K562 (cell line): Measurements from ENCODE around the gene SPPL3. TPM values are rescaled to one million over a fixed set of nuclear protein-coding genes. Genes with fewer than 3 reads are reported as not detected.

Experiments
- CBX5 ChIP-seq: IDR thresholded peaks from 2 replicates; pipeline ENCODE4 v1.6.1; 2014; ENCODE audit warnings: low read depth, borderline replicate concordance
- CEBPB ChIP-seq: fragments of 450-650 bp; IDR thresholded peaks from 2 replicates; pipeline ENCODE4 v1.6.1; 2016; ENCODE audit warnings: missing genetic modification characterization, missing compliant biosample characterization
- ELF4 ChIP-seq: fragments of 450-650 bp; formaldehyde crosslinking; IDR thresholded peaks from 2 replicates; pipeline ENCODE4 v1.4.0; 2022; ENCODE audit warnings: missing genetic modification characterization
- FOS ChIP-seq: IDR thresholded peaks from 3 replicates; pipeline ENCODE4 v1.6.1; 2011; ENCODE audit not compliant: insufficient read length; ENCODE audit errors: extremely low read depth
- FOXK1 ChIP-seq: sonication (generic); formaldehyde crosslinking; IDR thresholded peaks from 2 replicates; pipeline ENCODE4 v1.8.0; 2022; ENCODE audit warnings: missing genetic modification reagents, mild to moderate bottlenecking, borderline replicate concordance
- HDAC3 ChIP-seq: fragments of 450-650 bp; IDR thresholded peaks from 2 replicates; pipeline ENCODE4 v1.6.1; 2018; ENCODE audit warnings: borderline replicate concordance, mild to moderate bottlenecking, moderate library complexity; ENCODE audit not compliant: partially characterized antibody
- PHB ChIP-seq: fragments of 250-450 bp; sonication (Bioruptor Pico); IDR thresholded peaks from 2 replicates; pipeline ENCODE4 v1.5.0; 2021
- POLR2A ChIP-seq: fragments of 450-650 bp; conservative IDR thresholded peaks from 2 replicates; pipeline ENCODE4 v1.6.1; 2016
- PRMT5 ChIP-seq: sonication (generic); formaldehyde crosslinking; IDR thresholded peaks from 2 replicates; pipeline ENCODE4 v1.5.0; 2020; ENCODE audit warnings: missing genetic modification reagents
- SIN3A ChIP-seq, 2 experiments: fragments of 150-350 bp in 1 of 2; IDR thresholded peaks; 2 replicates each; pipeline ENCODE4 v1.6.1; 2011 to 2016; ENCODE audit warnings: borderline replicate concordance in 2 of 2, low read depth in 2 of 2, low read length in 2 of 2, mild to moderate bottlenecking in 2 of 2, moderate library complexity in 2 of 2; ENCODE audit not compliant: control insufficient read depth in 1 of 2
- SUPT5H ChIP-seq: fragments of 450-650 bp; IDR thresholded peaks from 2 replicates; pipeline ENCODE4 v1.6.1; 2016
- ZC3H4 ChIP-seq: sonication (generic); formaldehyde crosslinking; IDR thresholded peaks from 2 replicates; pipeline ENCODE4 v1.9.0; 2021; ENCODE audit warnings: missing genetic modification reagents, borderline replicate concordance
- ZNF134 ChIP-seq: fragments of 250-450 bp; sonication (Bioruptor Pico); conservative IDR thresholded peaks from 2 replicates; pipeline ENCODE4 v1.4.0; 2020
- ZNF76 ChIP-seq: fragments of 250-450 bp; sonication (Bioruptor Pico); IDR thresholded peaks from 2 replicates; pipeline ENCODE4 v1.4.0; 2020; ENCODE audit warnings: mild to moderate bottlenecking, moderate library complexity, borderline replicate concordance
- polyA plus RNA-seq, 8 experiments: library from polyadenylated mRNA; depleted of rRNA in 4 of 8; stranded (reverse) in 5 of 8; unstranded in 3 of 8; fragments of >200 nt; fragmentation: Nextera tagmentation in 2 of 8; fragmentation: Illumina TruSeq in 1 of 8; extraction: Ambion mirVana in 2 of 8; extraction: Trizol in 1 of 8; gene quantifications; 2 replicates each; pipeline versions ENCODE4 v1.2.1 to v1.2.3, GENCODE V29; 2011 to 2014; ENCODE audit warnings: inconsistent platforms in 1 of 8, missing spikeins in 1 of 8
- total RNA-seq, 7 experiments: library from RNA; depleted of rRNA in 6 of 7; stranded (reverse); fragments of >200 nt in 6 of 7; fragmentation: Illumina TruSeq in 2 of 7; extraction: Trizol in 2 of 7; gene quantifications; 2 replicates each; pipeline versions ENCODE4 v1.2.1 to v1.2.3, GENCODE V29; 2011 to 2021; ENCODE audit warnings: low replicate concordance in 1 of 7
- TF ChIP-seq, protein P1 (sequence below): fragments of 150-350 bp; conservative IDR thresholded peaks from 2 replicates; pipeline ENCODE4 v1.6.1; 2014; ENCODE audit warnings: low read length
- TF ChIP-seq, protein P2 (sequence below), 2 experiments: fragments of 450-650 bp in 1 of 2; sonication (generic) in 1 of 2; formaldehyde crosslinking in 1 of 2; IDR thresholded peaks in 1 of 2; conservative IDR thresholded peaks in 1 of 2; 2 replicates each; pipeline versions ENCODE4 v1.6.1 to v1.8.1; 2016 to 2023; ENCODE audit warnings: mild to moderate bottlenecking in 2 of 2, moderate library complexity in 2 of 2, inconsistent platforms in 1 of 2, missing genetic modification reagents in 1 of 2
- TF ChIP-seq, protein P3 (sequence below): sonication (generic); formaldehyde crosslinking; IDR thresholded peaks from 2 replicates; pipeline ENCODE4 v1.8.1; 2023; ENCODE audit warnings: missing genetic modification reagents, mild to moderate bottlenecking, borderline replicate concordance
- TF ChIP-seq, protein P4 (sequence below): fragments of 200-800 bp; sonication (Bioruptor generic); IDR thresholded peaks from 2 replicates; pipeline ENCODE4 v1.6.1; 2017; ENCODE audit warnings: missing genetic modification characterization, missing compliant biosample characterization

SPPL3 gene
- total and polyA plus RNA-seq, 9 of the 15 experiments (the other 6 are each of a cell fraction or from before 2014, with no cell fraction given): 2.9 to 32.1 (median 7.1) TPM

DNA sequence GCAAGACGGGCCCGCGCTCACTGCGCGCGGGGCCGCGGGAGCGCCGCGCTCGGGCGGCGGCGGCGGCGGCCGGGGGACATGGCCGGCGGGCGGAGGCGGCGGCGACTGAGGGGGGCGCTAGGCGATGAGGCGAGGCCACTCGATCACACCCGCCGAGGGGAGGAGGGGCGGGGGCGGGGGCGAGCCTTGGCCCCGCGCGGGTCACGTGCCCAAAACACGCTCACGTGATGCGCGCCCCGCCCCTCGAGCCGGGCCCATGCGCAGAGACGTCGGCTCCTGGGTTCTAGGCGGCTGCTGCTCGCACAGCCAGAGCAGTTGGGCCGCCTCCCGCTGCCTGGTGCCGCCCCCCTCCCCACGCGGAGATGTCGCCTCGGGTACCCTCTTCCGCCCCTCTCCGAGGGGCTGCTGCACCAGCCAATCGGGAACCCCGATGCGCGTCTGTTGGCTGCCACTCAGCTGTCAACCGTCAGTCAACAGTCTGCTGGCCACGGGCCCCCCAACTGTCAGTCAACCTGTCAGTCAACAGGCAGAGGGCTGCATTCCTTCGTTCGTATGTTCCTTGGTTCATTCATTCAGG, at the start of gene SPPL3 (continued):
- TF ChIP-seq, protein P1, sequence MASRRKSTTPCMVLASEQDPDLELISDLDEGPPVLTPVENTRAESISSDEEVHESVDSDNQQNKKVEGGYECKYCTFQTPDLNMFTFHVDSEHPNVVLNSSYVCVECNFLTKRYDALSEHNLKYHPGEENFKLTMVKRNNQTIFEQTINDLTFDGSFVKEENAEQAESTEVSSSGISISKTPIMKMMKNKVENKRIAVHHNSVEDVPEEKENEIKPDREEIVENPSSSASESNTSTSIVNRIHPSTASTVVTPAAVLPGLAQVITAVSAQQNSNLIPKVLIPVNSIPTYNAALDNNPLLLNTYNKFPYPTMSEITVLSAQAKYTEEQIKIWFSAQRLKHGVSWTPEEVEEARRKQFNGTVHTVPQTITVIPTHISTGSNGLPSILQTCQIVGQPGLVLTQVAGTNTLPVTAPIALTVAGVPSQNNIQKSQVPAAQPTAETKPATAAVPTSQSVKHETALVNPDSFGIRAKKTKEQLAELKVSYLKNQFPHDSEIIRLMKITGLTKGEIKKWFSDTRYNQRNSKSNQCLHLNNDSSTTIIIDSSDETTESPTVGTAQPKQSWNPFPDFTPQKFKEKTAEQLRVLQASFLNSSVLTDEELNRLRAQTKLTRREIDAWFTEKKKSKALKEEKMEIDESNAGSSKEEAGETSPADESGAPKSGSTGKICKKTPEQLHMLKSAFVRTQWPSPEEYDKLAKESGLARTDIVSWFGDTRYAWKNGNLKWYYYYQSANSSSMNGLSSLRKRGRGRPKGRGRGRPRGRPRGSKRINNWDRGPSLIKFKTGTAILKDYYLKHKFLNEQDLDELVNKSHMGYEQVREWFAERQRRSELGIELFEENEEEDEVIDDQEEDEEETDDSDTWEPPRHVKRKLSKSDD: no peak
- TF ChIP-seq, protein P2, sequence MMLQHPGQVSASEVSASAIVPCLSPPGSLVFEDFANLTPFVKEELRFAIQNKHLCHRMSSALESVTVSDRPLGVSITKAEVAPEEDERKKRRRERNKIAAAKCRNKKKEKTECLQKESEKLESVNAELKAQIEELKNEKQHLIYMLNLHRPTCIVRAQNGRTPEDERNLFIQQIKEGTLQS (IDR thresholded peaks at IDR 0.05): 0 out of 2 replicates have a peak, but pooled peaks have one; percentile 24
- TF ChIP-seq, protein P2 (CRISPR knock-in tag; conservative IDR thresholded peaks at IDR 0.05): no peak
- TF ChIP-seq HDAC3: no peak
- peak; percentile 74 for TF ChIP-seq SUPT5H
- TF ChIP-seq PRMT5 (CRISPR knock-in tag): no peak
- no peak for TF ChIP-seq ZNF76
- TF ChIP-seq PHB (CRISPR knock-in tag): no peak
- peak; percentile 87 for TF ChIP-seq FOS
- TF ChIP-seq, protein P3, sequence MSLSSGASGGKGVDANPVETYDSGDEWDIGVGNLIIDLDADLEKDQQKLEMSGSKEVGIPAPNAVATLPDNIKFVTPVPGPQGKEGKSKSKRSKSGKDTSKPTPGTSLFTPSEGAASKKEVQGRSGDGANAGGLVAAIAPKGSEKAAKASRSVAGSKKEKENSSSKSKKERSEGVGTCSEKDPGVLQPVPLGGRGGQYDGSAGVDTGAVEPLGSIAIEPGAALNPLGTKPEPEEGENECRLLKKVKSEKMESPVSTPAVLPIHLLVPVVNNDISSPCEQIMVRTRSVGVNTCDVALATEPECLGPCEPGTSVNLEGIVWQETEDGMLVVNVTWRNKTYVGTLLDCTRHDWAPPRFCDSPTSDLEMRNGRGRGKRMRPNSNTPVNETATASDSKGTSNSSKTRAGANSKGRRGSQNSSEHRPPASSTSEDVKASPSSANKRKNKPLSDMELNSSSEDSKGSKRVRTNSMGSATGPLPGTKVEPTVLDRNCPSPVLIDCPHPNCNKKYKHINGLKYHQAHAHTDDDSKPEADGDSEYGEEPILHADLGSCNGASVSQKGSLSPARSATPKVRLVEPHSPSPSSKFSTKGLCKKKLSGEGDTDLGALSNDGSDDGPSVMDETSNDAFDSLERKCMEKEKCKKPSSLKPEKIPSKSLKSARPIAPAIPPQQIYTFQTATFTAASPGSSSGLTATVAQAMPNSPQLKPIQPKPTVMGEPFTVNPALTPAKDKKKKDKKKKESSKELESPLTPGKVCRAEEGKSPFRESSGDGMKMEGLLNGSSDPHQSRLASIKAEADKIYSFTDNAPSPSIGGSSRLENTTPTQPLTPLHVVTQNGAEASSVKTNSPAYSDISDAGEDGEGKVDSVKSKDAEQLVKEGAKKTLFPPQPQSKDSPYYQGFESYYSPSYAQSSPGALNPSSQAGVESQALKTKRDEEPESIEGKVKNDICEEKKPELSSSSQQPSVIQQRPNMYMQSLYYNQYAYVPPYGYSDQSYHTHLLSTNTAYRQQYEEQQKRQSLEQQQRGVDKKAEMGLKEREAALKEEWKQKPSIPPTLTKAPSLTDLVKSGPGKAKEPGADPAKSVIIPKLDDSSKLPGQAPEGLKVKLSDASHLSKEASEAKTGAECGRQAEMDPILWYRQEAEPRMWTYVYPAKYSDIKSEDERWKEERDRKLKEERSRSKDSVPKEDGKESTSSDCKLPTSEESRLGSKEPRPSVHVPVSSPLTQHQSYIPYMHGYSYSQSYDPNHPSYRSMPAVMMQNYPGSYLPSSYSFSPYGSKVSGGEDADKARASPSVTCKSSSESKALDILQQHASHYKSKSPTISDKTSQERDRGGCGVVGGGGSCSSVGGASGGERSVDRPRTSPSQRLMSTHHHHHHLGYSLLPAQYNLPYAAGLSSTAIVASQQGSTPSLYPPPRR (CRISPR knock-in tag): no peak
- no peak for TF ChIP-seq ZC3H4 (CRISPR knock-in tag)
- no peak for TF ChIP-seq ZNF134 (CRISPR knock-in tag)
- TF ChIP-seq POLR2A: peak; percentile 80
- TF ChIP-seq, protein P4, sequence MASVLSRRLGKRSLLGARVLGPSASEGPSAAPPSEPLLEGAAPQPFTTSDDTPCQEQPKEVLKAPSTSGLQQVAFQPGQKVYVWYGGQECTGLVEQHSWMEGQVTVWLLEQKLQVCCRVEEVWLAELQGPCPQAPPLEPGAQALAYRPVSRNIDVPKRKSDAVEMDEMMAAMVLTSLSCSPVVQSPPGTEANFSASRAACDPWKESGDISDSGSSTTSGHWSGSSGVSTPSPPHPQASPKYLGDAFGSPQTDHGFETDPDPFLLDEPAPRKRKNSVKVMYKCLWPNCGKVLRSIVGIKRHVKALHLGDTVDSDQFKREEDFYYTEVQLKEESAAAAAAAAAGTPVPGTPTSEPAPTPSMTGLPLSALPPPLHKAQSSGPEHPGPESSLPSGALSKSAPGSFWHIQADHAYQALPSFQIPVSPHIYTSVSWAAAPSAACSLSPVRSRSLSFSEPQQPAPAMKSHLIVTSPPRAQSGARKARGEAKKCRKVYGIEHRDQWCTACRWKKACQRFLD (CRISPR knock-in tag): no peak
- TF ChIP-seq SIN3A (IDR thresholded peaks at IDR 0.05; ENCODE audit: borderline replicate concordance in 2 of 2, control insufficient read depth in 1 of 2, low read depth in 2 of 2, low read length in 2 of 2): peak in 1 of 2 experiments; percentile 88; a peak in 1 of 4 replicates
- TF ChIP-seq FOXK1: no peak
- TF ChIP-seq CBX5: no peak
- no peak for TF ChIP-seq CEBPB (tag)
- no peak for TF ChIP-seq ELF4 (CRISPR knock-in tag)
